Measurements from ENCODE around the gene KNOP1.

The KNOP1 gene

GRCh38 chr16:19717741-19718623, at the start of gene KNOP1, which contains the start of gene IQCK:
TSS of gene KNOP1 (minus strand) at chr16:19718227. CDS start at chr16:19715035, 3,192 bp downstream.
TSS of gene IQCK (plus strand) at chr16:19718271. CDS start at chr16:19718307, 36 bp downstream.
- DNase-seq: peak; percentile 95

GRCh38 chr16:19767497-19767896, 49.5 kb upstream of the KNOP1 start:
- no peak for DNase-seq

GRCh38 chr16:19766988-19767387, 49.0 kb upstream of the KNOP1 start:
- DNase-seq: no peak

- DNase-seq: no peak
These were observed 48.5 kb upstream of the KNOP1 start for GRCh38 chr16:19766554-19766884.

- no peak for DNase-seq
These were observed 48.0 kb upstream of the KNOP1 start for GRCh38 chr16:19765860-19766553.

GRCh38 chr16:19760356-19761060, 42.5 kb upstream of the KNOP1 start:
- DNase-seq: no peak

GRCh38 chr16:19757762-19758595, 40.0 kb upstream of the KNOP1 start:
- DNase-seq: peak; percentile 66

GRCh38 chr16:19757026-19757425, 39.0 kb upstream of the KNOP1 start:
- no peak for DNase-seq

GRCh38 chr16:19755268-19755667, 37.2 kb upstream of the KNOP1 start:
- no peak for DNase-seq

GRCh38 chr16:19754644-19755036, 36.6 kb upstream of the KNOP1 start:
- DNase-seq: no peak

GRCh38 chr16:19753815-19754643, 36.0 kb upstream of the KNOP1 start:
- DNase-seq: peak; percentile 36

GRCh38 chr16:19751478-19752385, 33.7 kb upstream of the KNOP1 start:
- no peak for DNase-seq

GRCh38 chr16:19749571-19750080, 31.6 kb upstream of the KNOP1 start:
- DNase-seq: no peak

- DNase-seq: no peak
These were observed 30.6 kb upstream of the KNOP1 start for GRCh38 chr16:19748389-19749168.

GRCh38 chr16:19746561-19746960, 28.5 kb upstream of the KNOP1 start:
- no peak for DNase-seq

GRCh38 chr16:19745286-19746010, 27.4 kb upstream of the KNOP1 start:
- no peak for DNase-seq

GRCh38 chr16:19744670-19745069, 26.6 kb upstream of the KNOP1 start:
- peak; percentile 64 for DNase-seq

GRCh38 chr16:19743816-19744159, 25.8 kb upstream of the KNOP1 start:
- no peak for DNase-seq

GRCh38 chr16:19741354-19741753, 23.3 kb upstream of the KNOP1 start:
- DNase-seq: no peak
